ENCODE data around the gene UBASH3A.

DNA sequence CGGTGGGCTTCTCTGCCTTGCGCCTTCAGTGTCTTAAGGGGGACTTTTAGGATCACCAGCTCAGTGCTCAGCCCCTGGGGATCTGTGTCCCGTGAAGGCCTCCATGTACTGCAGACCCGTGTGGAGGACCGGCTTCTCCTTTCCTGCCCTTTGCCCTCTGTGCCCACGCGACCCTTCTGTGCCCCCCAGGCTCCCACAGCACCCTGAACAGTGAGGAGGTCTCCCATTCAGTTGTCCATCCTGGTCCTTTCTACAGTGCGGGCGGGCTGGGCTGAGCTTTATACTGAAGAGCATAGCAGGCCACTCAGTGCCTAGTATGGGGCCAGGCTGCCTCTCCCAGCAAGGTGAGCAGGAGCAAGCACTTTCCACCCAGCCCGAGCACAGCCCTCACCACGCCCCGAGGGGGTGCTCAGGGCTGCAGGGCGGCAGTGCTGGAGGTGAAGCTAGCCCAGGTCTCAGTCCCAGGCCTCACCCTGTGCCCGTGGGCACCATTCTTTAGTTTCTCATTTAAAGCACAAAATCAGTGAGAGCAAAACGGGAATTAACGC is 29.7 kb upstream of the UBASH3A start:
- TF ChIP-seq, protein P1, sequence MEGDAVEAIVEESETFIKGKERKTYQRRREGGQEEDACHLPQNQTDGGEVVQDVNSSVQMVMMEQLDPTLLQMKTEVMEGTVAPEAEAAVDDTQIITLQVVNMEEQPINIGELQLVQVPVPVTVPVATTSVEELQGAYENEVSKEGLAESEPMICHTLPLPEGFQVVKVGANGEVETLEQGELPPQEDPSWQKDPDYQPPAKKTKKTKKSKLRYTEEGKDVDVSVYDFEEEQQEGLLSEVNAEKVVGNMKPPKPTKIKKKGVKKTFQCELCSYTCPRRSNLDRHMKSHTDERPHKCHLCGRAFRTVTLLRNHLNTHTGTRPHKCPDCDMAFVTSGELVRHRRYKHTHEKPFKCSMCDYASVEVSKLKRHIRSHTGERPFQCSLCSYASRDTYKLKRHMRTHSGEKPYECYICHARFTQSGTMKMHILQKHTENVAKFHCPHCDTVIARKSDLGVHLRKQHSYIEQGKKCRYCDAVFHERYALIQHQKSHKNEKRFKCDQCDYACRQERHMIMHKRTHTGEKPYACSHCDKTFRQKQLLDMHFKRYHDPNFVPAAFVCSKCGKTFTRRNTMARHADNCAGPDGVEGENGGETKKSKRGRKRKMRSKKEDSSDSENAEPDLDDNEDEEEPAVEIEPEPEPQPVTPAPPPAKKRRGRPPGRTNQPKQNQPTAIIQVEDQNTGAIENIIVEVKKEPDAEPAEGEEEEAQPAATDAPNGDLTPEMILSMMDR (IDR thresholded peaks at IDR 0.05) = no peak
- no peak for TF ChIP-seq EZH2 (IDR thresholded peaks at IDR 0.05)
